IPS DF 4.7 (cell line): ENCODE measurements around the gene MYCBP2.
"Not testable (repeated sequence)": the region's sequence is repeated elsewhere in the genome, so short reads cannot be mapped to it uniquely, and the experiment has no call there.

ENCODE experiments used
- DNase-seq: peaks from one replicate; pipeline ENCODE4 v3.0.0-alpha.2; 2013; ENCODE audit warnings: low spot score; ENCODE audit errors: extremely low read depth

The MYCBP2 gene

GRCh38 chr13:77300176-77301037, 26.5 kb downstream of the MYCBP2 start:
- DNase-seq = no peak

- DNase-seq = no peak
These were observed 27.3 kb downstream of the MYCBP2 start for GRCh38 chr13:77299587-77299986.

GRCh38 chr13:77298426-77298825, 28.5 kb downstream of the MYCBP2 start:
- DNase-seq = no peak

- no peak for DNase-seq
These were observed 35.1 kb downstream of the MYCBP2 start for GRCh38 chr13:77291774-77292173.

GRCh38 chr13:77290342-77290741, 36.6 kb downstream of the MYCBP2 start:
- no peak for DNase-seq

GRCh38 chr13:77289851-77290250, 37.0 kb downstream of the MYCBP2 start:
- DNase-seq = no peak

GRCh38 chr13:77285632-77286031, 41.3 kb downstream of the MYCBP2 start:
- not testable (repeated sequence) for DNase-seq

- no peak for DNase-seq
These were observed 41.8 kb downstream of the MYCBP2 start for GRCh38 chr13:77285098-77285497.

- DNase-seq = no peak
These were observed 52.8 kb downstream of the MYCBP2 start for GRCh38 chr13:77274126-77274525.

- no peak for DNase-seq
These were observed 57.8 kb downstream of the MYCBP2 start for GRCh38 chr13:77269141-77269540.

- no peak for DNase-seq
These were observed 59.5 kb downstream of the MYCBP2 start for GRCh38 chr13:77267362-77267761.

- DNase-seq = no peak
These were observed 61.6 kb downstream of the MYCBP2 start for GRCh38 chr13:77265336-77265735.

GRCh38 chr13:77262198-77262597, 64.7 kb downstream of the MYCBP2 start:
- DNase-seq = no peak

GRCh38 chr13:77250975-77251374, 75.9 kb downstream of the MYCBP2 start:
- no peak for DNase-seq

- not testable (repeated sequence) for DNase-seq
These were observed 81.7 kb downstream of the MYCBP2 start for GRCh38 chr13:77245224-77245623.

GRCh38 chr13:77239312-77239711, 87.6 kb downstream of the MYCBP2 start:
- no peak for DNase-seq

GRCh38 chr13:77235456-77236022, 91.4 kb downstream of the MYCBP2 start:
- DNase-seq = no peak

- no peak for DNase-seq
These were observed 93.7 kb downstream of the MYCBP2 start for GRCh38 chr13:77233159-77233558.

GRCh38 chr13:77230560-77230959, 96.3 kb downstream of the MYCBP2 start:
- DNase-seq = no peak

GRCh38 chr13:77225946-77226345, 100.9 kb downstream of the MYCBP2 start:
- DNase-seq = no peak

GRCh38 chr13:77222909-77223308, 104.0 kb downstream of the MYCBP2 start:
- DNase-seq = no peak

- DNase-seq = no peak
These were observed 104.7 kb downstream of the MYCBP2 start for GRCh38 chr13:77222000-77222690.
